Stimulated activated CD4-positive, alpha-beta T cell treated with anti-CD3 and anti-CD28 coated beads, Interleukin-12 subunit alpha, Interleukin-12 subunit beta, amount 100 ng/mL, for 48 hours (primary cell): ENCODE data around the gene CD101.
A peak's percentile ranks its signal among the peaks of the same experiment; 100 is the strongest.

ENCODE experiments used
- DNase-seq, 3 donors: peaks; one replicate each; pipeline ENCODE4 v3.0.0-alpha.2; 2020; ENCODE audit warnings: low read depth in 2 of 3, low spot score in 1 of 3

CD101 gene

DNA sequence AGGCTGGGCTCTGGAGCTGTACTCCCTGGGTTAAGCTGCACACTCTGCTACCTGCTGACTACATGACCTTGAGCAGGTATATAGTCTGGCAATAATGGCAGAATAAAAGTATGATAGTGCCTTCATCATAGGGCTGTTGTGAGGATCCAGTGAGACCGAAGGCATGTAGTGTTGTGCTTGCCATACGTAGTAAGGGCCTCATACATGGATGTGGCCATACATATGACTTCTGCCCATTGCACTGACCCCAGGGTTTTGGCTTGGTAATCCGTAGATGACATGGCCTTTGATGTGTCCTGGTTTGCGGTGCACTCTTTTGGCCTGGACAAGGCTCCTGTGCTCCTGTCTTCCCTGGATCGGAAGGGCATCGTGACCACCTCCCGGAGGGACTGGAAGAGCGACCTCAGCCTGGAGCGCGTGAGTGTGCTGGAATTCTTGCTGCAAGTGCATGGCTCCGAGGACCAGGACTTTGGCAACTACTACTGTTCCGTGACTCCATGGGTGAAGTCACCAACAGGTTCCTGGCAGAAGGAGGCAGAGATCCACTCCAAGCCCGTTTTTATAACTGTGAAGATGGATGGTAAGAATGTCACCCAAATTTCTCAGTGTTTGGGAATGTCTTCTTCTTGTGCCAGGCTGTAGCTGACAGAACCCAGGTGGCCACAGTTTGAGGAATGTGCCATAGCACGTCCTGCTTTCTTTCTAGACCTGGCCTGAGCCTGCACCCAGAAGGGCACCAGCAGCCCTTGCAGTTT, 17.0 kb upstream of the CD101 start:
- no peak for DNase-seq

GRCh38 chr1:116986421-116987255, 14.9 kb upstream of the CD101 start:
- DNase-seq: peak; percentile 21 to 35 (median 24)

DNA sequence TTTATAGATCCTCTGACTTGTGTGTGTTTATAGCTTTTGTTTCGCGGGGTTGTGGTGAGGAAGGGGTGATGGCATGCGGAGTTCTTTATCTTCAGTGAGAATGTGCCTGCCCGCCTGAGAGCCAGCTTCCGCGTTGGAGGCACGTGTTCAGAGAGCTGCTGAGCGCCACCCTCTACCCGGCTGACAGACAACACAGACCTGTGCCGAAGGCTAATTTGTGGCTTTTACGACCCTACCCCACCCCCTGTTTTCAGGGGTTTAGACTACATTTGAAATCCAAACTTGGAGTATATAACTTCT, 14.4 kb upstream of the CD101 start:
- DNase-seq: peak; percentile 45 to 49 (median 47)

- DNase-seq: no peak
Observed at GRCh38 chr1:116988248-116988647, 13.3 kb upstream of the CD101 start.

DNA sequence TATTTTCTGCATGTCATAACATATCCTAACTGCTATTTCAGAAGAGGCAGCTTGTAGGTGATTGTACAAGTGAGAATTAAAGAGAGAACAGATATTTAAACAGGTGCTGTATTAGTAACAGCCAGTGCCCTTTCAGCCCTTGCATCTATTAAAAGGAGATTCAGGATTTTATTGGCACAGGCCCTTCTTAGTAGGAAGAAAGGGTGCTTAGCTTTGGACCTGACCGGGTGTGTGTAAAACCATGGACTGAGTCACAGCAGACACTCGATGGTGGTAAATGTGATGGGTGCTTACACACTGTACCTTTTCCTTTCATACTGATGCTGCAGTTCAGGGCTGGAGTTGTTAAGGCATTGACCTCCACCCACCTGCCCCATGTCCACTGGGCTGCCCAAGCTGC, 12.7 kb upstream of the CD101 start:
- DNase-seq: no peak

- DNase-seq: no peak
Observed at GRCh38 chr1:116989835-116990234, 11.7 kb upstream of the CD101 start.

- DNase-seq: no peak
Observed at GRCh38 chr1:116990612-116991151, 10.9 kb upstream of the CD101 start.

- no peak for DNase-seq
Observed at GRCh38 chr1:116991171-116991845, 10.3 kb upstream of the CD101 start.

DNA sequence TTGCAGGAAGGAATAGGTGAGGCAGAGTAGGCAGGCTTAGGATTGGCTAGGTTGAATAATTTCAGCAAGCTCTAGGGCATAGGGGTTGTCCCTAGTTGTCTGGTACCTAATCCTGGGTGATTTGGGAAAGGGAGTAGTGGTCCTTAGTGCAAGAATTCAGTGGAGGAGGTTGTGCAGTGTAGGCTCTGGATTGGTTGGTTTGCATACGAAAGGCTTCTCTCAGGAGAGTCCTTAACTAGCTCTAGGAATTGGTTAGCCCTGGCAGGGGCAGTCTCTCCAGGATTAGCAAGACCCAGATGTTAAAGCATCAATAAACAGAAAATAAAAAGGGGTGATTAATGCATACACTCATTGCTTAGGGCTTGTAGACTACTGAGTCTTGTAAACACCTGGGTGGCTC, 9.6 kb upstream of the CD101 start:
- no peak for DNase-seq

GRCh38 chr1:116993286-116993685, 8.3 kb upstream of the CD101 start:
- no peak for DNase-seq

DNA sequence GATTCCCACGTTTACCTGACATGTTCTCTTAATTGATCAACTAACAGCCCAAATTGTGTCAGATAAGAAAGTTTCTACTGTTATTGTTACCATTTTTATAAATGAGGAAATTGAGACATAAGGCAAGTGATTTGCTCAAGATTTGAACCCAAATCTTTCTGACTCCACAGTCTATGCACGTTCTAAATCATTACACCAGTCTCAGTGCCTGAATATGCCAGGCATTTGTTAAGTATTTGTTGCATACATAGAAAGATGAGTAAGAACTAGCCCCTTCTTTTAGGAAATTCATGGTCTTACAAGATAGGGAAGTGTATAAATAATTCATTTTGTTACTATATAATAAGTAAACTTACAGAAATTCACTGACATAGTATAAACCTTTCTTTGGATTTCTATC, 7.1 kb upstream of the CD101 start:
- DNase-seq: no peak

DNA sequence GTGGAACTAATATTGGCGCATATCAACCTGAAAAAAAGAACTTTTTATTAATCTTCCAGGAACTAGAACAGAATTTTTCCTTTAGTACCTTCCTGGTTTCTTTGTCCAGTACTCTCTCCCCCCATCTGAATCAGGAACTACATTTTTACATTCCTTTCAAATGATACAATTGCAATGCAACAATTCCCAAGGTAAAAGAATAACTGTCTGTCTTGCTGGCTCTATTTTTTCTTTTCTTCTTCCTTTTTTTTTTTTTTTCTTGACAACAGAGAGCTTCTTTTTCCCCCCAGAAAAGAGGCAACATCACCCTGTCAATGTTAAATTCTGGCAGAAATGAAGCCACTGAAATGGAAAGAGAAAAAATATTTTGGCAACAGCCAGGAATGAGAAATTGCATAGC, 4.5 kb upstream of the CD101 start:
- no peak for DNase-seq

- no peak for DNase-seq
Observed at GRCh38 chr1:116997636-116998035, 3.9 kb upstream of the CD101 start.

DNA sequence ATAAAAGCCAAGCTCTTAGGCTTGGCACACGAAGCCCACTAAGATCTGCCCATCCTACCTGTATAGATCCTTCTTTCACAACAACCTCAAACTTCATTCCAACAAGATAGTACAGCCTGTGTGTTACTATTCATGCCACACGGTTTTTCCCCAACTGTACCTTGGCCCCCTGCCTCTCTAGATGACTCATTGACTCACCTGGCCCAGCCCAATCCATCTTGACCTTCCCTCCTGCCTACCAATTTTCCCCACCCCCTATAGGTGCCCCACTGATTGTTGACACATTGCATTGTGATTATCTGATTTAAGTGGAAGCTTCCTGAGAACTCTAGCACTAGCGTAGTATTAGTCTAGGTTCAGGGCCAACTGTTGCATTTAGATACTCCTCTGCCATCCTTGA, 2.0 kb upstream of the CD101 start:
- DNase-seq: no peak

DNA sequence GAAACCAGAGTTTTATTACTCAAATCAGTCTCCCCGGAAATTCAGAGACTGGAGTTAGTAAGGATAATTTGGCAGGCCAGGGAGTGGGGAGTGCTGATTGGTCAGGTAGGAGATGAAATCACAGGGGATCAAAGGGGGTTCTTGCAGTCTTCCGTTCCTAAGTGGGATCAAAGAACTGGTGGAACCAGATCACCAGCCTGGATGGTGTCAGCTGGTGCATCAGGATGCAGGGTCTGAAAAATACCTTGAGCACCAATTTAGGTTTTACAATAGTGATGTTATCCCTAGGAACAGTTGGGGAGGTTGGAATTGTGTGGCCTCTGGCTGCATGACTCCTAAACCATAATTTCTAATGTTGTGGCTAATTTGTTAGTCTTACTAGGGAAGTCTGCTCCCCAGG, 1.4 kb upstream of the CD101 start:
- no peak for DNase-seq

- no peak for DNase-seq
Observed at GRCh38 chr1:117003223-117003875, 1.8 kb downstream of the CD101 start.

- no peak for DNase-seq
Observed at GRCh38 chr1:117007719-117008013, 6.1 kb downstream of the CD101 start.

DNA sequence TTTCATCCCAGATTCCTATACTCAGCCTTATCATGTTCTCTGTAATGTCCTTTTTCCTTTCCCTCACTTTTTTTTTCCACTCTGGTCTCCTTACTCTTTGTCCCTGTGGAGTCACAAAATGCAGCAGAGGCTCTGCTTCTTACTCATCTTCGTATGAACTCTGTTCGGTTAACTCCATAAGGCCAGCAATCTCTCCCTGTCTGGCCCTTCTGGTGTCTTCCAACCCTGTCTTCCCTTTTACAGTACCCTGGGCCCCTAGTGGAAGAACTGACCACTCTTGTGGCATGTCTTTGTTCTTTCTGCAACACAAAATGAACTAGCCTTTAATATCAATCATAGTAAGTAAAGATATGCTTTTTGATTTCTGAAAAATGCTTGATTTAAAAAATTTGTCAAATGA, 7.1 kb downstream of the CD101 start:
- no peak for DNase-seq

- DNase-seq: no peak
Observed at GRCh38 chr1:117009132-117009531, 7.6 kb downstream of the CD101 start.

GRCh38 chr1:117010310-117010969, 8.9 kb downstream of the CD101 start:
- DNase-seq: no peak

DNA sequence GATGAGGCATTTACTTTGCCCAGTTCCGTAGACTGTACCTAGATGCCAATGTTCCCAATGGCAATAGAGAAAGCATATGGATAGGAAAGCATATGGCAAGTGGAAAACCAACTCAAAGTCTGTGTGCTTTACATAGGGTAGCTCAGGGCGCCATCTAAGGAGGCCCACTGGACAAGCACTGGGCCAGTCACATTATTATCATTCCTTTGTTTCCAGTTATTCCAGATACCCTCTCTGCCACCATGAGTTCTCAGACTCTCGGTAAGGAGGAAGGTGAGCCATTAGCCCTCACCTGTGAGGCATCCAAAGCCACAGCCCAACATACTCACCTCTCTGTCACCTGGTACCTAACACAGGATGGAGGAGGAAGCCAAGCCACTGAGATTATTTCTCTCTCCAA, 9.8 kb downstream of the CD101 start:
- DNase-seq: no peak
